EL (cell line): ENCODE measurements around the gene FGF9.

Experiments used
- DNase-seq: peaks from one replicate; pipeline ENCODE4 v3.0.0-alpha.2; 2016

The FGF9 gene

GRCh38 chr13:21670883-21671619, at the start of gene FGF9:
Gene FGF9 (plus strand): TSS chr13:21671073. CDS start chr13:21671913, 840 bp downstream.
- DNase-seq = peak; percentile 70

DNA sequence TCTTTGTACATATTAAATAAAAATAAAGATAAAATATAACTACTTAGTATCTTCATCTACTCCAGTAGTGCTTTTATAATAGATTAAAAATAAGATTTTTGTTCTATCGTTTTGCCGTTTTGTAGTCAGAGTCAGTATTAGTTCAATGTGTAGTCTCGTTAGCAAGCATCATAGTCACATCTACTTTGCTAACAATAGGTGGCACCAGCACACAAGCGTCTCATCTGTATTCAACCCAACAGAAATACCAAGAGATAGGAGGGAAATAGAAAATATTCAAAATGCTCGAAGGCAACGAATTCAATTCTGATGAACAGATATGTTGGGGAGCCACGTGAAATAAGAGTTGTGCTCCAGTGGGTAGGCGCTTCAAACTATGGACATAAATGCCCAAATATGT, 45.5 kb upstream of the FGF9 start:
- DNase-seq = peak; percentile 30

DNA sequence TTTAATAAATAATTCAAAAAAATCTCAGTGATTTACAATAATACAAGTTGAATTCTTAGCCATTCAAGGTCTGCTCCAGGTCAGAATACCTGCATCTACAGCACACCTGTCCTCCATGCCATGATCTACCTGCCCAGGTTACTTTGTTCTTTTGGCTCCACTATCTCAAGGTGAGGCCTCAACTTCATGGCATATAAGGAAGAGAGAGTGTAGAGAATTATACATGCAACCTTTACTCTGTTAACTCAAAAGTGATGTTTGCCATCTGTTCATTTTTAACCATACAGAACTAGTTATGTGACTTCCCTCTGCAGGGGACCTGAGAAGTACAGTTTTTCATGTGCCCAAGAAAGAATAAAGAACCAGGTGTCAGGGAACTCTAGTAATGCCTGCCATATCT, 38.7 kb upstream of the FGF9 start:
- DNase-seq = no peak

DNA sequence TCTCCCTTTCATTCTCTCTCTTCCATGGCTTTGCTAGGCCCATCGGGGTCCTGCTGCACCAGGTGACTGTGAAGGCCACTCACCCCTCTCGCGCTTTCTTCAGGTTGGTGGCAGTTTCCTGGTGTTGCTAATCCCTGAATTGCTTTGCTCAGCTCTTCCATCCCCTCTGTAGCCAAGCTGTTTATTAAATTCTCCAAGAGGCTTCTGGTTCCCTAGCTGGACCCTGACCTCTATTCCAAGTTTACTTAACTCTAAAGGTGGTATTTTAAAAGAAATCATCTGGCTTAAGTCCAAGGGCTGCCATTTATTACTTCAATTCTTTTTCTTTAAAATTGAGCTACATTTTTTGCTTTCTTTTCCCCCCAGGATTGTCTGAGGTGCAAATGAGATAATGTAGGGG, 34.2 kb upstream of the FGF9 start:
- no peak for DNase-seq

DNA sequence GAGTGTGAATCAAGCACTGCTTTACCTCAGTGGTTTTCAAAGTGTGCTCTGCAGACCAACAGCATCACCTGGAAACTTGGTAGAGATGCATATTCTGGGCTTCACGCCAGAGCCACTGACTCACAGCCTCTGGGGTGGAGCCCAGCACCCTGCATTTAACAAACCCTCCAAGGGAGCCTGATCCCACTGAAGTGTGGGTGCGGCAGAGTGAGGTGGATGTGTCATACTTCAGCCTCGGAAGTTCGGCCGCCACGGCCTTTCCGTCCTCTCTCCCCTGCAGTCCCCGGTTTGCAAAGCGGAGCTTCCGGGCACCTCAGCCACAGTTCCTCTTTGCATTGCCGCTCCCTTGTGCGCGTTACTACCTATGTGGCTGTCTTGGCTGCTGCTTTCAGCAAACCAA, 33.6 kb upstream of the FGF9 start:
- peak; percentile 53 for DNase-seq

GRCh38 chr13:21638319-21639282, 32.3 kb upstream of the FGF9 start:
- DNase-seq = peak; percentile 20

- no peak for DNase-seq
These were observed 31.3 kb upstream of the FGF9 start for GRCh38 chr13:21639561-21639960.

DNA sequence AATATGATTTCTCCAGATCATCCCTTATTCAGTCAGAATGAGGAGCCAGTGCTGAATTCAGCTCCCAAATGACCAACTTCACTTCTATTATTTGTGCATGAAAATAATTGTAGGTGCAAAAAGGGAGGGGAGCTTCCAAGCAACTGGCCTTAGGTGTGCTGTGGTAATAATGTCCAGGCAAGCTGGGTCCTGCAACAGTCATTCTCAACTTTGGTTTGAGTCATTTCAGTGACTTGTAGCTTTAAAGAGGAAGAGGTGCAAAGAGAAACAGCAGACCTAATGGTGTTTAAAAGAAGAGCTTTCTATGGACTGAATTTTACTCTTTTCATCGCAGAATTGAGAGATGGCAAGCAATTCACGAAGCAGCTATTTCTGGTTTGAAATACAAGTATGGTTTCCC, 29.2 kb upstream of the FGF9 start:
- no peak for DNase-seq

- DNase-seq = peak; percentile 73
These were observed 13.3 kb upstream of the FGF9 start for GRCh38 chr13:21657538-21657937.

- DNase-seq = no peak
These were observed 11.8 kb upstream of the FGF9 start for GRCh38 chr13:21659087-21659486.

GRCh38 chr13:21661097-21661909, 9.6 kb upstream of the FGF9 start:
- no peak for DNase-seq

- no peak for DNase-seq
These were observed 7.7 kb upstream of the FGF9 start for GRCh38 chr13:21663197-21663596.

- no peak for DNase-seq
These were observed 2.1 kb upstream of the FGF9 start for GRCh38 chr13:21668732-21669275.

GRCh38 chr13:21670006-21670882, 629 bp upstream of the FGF9 start:
- DNase-seq = peak; percentile 58

- no peak for DNase-seq
These were observed 880 bp downstream of the FGF9 start for GRCh38 chr13:21671620-21672286.

- DNase-seq = no peak
These were observed 1.4 kb downstream of the FGF9 start for GRCh38 chr13:21672287-21672680.

GRCh38 chr13:21672796-21673538, 2.1 kb downstream of the FGF9 start:
- DNase-seq = peak; percentile 6

GRCh38 chr13:21673539-21673788, 2.6 kb downstream of the FGF9 start:
- no peak for DNase-seq

- peak; percentile 23 for DNase-seq
These were observed 3.1 kb downstream of the FGF9 start for GRCh38 chr13:21673789-21674489.

DNA sequence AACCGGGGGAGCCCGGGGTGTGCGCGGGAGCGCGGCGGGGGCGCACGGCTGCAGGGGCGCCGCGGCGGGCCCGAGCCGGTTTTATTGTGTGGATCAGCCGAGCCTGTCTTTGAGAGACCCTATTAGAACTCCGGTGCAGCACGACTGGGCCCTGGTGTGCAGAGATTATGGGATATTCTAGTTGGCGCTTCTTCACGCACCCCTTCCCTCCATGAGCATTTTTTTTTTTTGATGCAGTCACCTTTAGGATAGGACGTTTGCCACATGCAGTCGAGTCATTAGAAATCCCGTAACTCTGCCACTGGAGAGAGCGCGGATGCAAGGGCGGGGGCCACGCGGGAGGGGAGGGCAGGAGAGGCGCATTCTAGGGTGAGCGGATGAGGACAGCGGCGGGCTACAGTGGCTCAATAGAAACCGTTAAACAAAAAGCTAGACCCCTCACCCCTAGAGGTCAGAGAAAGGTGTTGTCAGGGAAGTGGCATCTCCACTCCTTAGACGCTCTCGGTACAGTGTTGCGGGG, 3.7 kb downstream of the FGF9 start:
- DNase-seq = no peak
